Retinal pigment epithelial cell (primary cell): ENCODE results near the gene SELL.
A peak's percentile ranks its signal among the peaks of the same experiment; 100 is the strongest.

Experiments used
- DNase-seq: peaks from one replicate; pipeline ENCODE4 v3.0.0-alpha.2; 2010; ENCODE audit warnings: low read depth
- H3K4me3 ChIP-seq: 2 replicates; pipeline ENCODE4 v1.5.1; 2011; ENCODE audit warnings: mild to moderate bottlenecking, low read length, control low read depth, moderate library complexity
- TF ChIP-seq, protein P1 (sequence below): conservative IDR thresholded peaks from 2 replicates; pipeline ENCODE4 v1.5.1; 2011; ENCODE audit warnings: low read depth, low read length, control low read depth, inconsistent platforms

SELL gene

DNA sequence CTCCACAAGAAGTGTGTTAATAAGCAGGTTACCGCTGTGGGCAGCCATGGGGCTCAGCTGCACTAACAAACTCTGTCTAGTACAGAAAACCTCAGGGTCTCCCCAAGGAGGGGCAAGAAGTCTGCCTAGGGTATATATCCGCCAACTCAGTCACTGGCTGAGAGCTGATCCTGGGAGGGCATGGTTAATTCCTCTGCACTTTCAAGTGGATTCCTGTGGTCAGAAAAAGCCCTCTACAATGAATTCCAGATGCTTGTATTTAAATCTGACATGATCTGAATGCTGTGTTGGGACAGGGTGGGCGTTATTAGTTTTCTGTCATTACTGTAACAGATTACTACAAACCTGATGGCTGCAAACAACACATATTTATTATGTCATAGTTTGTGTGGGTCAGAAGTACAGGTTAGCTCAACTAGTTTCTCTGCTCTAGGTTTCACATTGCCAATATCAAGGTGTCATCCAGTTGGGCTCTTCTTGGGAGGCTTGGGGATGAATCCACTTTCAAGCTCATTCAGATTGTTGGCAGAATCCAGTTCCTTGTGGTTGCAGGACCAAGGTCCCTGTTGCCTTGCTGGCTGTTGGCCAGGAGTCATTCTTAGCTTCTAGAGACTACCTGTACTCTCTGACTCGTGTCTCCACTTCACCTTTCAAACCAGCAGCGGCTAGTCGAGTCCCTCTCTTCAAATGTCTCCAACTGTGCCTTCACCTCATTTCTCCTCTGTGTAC is 30.4 kb upstream of the SELL start:
- TF ChIP-seq, protein P1, sequence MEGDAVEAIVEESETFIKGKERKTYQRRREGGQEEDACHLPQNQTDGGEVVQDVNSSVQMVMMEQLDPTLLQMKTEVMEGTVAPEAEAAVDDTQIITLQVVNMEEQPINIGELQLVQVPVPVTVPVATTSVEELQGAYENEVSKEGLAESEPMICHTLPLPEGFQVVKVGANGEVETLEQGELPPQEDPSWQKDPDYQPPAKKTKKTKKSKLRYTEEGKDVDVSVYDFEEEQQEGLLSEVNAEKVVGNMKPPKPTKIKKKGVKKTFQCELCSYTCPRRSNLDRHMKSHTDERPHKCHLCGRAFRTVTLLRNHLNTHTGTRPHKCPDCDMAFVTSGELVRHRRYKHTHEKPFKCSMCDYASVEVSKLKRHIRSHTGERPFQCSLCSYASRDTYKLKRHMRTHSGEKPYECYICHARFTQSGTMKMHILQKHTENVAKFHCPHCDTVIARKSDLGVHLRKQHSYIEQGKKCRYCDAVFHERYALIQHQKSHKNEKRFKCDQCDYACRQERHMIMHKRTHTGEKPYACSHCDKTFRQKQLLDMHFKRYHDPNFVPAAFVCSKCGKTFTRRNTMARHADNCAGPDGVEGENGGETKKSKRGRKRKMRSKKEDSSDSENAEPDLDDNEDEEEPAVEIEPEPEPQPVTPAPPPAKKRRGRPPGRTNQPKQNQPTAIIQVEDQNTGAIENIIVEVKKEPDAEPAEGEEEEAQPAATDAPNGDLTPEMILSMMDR, result no peak
- peak; percentile 51 for DNase-seq
- peak overlapping the region; percentile 23 for H3K4me3 ChIP-seq

DNA sequence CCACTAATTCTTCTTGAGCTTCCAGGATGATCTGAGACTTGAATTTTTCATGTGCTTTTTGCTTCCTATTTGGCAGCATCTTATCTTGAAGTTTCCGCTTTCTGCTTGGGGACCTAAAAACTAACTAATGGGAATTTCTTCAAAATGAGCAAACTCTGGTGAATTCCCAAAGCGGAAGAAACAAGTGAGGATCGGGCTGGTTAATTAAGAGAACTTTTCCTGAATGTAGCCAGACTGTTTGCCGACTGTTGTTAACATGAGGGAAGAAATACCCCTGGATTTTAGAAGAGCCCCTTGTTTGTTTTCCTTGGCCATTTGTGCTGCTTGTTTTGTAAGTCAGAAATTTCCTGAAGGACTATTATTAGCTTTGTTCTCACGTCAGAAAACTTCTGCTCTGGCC is 28.6 kb upstream of the SELL start:
- TF ChIP-seq, protein P1, result no peak

DNA sequence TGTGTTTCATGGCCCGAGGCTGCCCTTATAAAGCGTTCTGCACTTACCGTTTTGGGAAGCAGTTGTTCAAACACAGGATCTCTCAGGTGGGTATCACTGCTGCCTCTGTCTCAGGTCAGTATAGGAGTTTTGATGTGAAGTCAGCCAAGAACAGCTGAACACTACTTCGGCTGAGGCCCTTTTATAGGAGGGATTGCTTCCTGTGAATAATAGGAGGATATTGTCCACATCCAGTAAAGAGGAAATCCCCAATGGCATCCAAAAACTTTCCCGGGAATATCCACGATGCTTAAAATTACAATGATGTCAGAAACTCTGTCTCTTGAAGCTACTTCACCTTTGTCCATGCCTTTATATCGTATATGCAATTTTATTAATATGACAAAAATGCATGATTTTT is 22.5 kb upstream of the SELL start, which contains the start of gene SELE:
Gene SELE (minus strand): TSS at position 156 of the 400 bp plus-strand sequence. CDS start 467 bp downstream, outside the sequence.
- no peak for DNase-seq
- H3K4me3 ChIP-seq, result no peak within 1 kb of the TSS
- TF ChIP-seq, protein P1, result no peak

More for the DNA sequence above, 28.6 kb upstream of the SELL start:
- no peak for DNase-seq
- no peak overlapping the region for H3K4me3 ChIP-seq

DNA sequence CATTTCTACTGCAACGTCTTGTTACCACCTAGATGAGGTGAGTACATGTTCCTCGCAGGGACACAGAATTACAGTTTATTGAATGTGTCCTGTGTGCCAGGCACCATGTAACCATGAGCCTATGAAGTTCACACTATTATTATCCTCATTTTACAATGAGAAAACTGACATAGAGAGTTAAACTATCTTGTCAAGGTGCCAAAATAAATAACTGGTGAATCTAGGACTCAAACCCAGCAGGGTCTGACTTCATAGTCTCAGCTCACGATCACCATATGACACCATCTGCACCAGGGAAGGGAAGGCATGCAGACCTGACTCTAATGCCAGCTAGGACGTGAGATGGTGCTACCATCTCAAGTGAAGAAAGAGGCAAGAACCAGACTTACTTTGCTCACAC is 20.0 kb upstream of the SELL start:
- no peak for DNase-seq
- no peak overlapping the region for H3K4me3 ChIP-seq
- TF ChIP-seq, protein P1, result no peak

DNA sequence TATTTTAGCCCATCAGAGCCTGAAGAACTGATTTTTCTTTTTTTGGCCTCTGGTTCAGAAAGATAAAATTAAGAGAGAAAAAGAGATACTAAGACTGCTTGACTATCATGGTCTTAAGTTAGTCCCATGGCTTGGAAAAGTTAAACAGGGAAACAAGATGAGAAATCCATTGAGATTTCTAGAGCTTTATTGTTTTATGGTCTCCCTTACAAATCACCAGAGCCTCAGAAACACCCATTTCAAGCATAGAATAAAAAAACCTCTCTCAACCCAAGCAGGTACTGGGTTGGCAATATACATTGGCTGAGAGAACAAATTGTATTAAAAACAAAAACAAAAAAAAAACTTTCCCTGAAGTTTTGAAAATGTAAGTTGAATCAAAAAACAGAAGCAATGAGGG is 18.6 kb upstream of the SELL start:
- no peak for DNase-seq
- TF ChIP-seq, protein P1, result no peak

DNA sequence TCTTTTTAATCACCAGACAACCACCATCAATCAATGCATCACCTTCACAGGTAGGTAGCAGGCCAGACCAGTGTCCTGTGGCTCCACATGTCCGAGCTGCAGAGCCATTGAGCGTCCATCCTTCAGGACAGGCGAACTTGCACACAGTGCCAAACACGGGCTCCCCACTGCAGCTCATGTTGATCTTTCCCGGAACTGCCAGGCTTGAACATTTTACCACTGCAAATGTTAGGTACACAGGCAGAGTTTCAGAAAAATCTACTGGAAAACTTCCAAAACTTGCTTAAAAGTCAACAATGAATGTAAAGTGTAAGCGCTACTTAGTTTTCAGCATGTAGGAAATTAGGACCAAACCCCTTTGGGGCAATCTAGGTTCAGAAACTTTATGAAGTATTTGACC is 15.9 kb upstream of the SELL start:
- DNase-seq, result no peak
- no peak overlapping the region for H3K4me3 ChIP-seq
- TF ChIP-seq, protein P1, result no peak

More for the DNA sequence above, 18.6 kb upstream of the SELL start:
- H3K4me3 ChIP-seq, result no peak overlapping the region

DNA sequence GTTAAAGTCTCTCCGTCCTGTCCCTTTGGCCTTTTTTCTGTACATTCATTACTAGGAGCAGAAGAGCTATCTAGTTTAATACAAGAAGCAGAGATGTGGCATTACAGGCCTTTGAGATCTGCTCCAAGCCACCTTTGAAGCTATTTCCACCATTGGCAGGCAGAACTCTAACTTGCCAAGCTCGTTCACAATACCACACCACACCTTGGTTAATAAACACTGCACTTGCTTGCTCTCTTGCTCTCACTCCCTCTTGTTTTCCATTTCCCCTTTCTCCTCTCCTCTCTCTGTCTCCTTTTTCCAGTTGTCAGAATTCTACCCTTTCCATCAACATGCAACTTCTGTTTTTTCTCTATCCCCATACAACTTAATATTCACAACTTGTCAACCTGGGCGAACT is 15.4 kb upstream of the SELL start:
- no peak for DNase-seq
- no peak overlapping the region for H3K4me3 ChIP-seq
- TF ChIP-seq, protein P1, result no peak
